ENCODE measurements around the gene STX16.

The STX16 gene

DNA sequence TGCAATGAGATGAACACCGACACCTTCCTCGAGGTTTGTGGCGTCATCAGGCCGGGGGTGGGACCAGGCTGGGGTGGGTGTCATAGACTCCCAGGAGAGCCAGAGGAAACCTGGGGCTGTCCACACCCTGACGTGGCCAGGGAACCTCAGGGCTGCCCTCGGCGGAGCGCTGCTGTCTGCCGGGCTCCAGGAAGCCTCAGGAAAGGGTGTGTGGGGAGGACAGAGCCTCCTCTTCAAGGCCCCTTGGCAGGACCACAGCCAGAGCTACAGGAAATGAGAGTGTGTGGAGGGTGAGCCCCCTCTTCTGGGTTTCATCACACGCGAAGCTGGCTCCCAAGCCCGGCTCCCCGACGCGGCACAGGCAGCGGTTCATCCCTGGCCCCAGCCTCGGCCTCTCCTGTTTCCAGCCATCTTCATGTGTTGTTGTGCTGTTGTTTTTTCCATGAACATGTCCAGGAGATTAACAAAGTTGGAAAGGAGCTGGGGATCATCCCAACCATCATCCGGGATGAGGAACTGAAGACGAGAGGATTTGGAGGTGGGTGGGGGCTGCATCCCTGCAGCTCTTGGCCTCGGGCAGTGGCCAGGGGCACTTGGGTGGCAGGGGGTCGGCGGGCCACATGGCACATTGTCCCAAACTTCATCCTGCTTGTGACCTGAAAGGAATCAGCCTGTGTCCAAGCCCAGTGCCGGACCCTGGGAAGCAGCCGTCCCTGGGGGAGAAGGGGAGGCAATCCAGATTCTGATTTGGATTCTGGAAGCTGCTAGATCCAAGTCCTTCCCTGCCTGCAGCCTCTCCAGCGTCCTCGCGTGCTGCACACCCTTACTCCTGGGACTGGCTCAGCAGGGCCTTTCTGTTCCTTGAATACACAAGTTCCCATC is 47.9 kb downstream of the STX16 start:
- Histone ChIP-seq H3K4me3 (ENCODE audit: low read length) (no peak overlapping the region), H4K5ac (ENCODE audit: low read length) (no peak overlapping the region)
- WGBS (ENCODE audit: extremely low coverage, insufficient coverage, low lambda C conversion rate) = no CpG with 5 or more reads among the region's 27 CpGs

DNA sequence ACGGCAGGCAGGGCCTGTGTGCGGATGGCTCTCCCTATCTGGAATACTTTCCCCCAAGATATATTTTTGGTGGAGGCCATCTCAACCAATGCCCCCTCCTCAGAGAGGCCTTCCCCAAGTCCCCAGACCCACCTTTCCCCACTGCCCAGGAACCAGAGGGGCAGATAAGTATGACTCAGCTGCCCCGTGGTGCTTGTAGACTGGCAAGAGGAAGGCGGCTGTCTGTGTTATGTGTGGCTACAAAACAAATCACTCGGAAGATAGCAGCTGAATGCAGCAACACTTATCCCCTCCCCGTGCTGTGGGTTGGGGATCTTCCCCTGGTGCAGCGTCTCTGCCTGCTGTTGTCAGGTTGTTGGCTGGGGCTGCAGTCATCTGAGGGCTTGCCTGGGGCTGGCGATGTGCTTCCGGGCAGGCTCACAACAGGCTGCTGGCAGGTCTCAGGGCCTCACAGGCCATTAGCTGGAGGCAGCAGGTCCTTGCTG is 48.6 kb downstream of the STX16 start:
- no peak overlapping the region for H2BK15ac ChIP-seq (replicated peaks; ENCODE audit: low read depth)
- H3K4me2 ChIP-seq (ENCODE audit: low read length) = no peak overlapping the region
- no peak overlapping the region for H2BK120ac ChIP-seq (ENCODE audit: low read depth, low read length)
- DNase-seq = no peak
- no peak overlapping the region for H3K56ac ChIP-seq (ENCODE audit: low read length)
- no peaks in the 10 kb centered on the region for H3K79me2 ChIP-seq (ENCODE audit: control insufficient read depth, insufficient read depth, low read length)
- no peak overlapping the region for H2AK5ac ChIP-seq (ENCODE audit: low read length)
- no peaks in the 10 kb centered on the region for H3K36me3 ChIP-seq (ENCODE audit: control insufficient read depth, insufficient read depth, low read length)
- H3K27ac ChIP-seq (ENCODE audit: low read depth, low read length) = no peak overlapping the region
- H2BK5ac ChIP-seq (ENCODE audit: low read length) = no peak overlapping the region
- peaks cover 4% of the 10 kb centered on the region for H3K79me1 ChIP-seq (ENCODE audit: low read length)
- H4K5ac ChIP-seq (ENCODE audit: low read length) = no peak overlapping the region
- no peaks in the 10 kb centered on the region for H3K27me3 ChIP-seq (ENCODE audit: insufficient read depth, low read length, poor library complexity)
- H3K23ac ChIP-seq (ENCODE audit: low read length) = no peak overlapping the region
- no peak overlapping the region for H3K9ac ChIP-seq (ENCODE audit: low read length)
- H4K8ac ChIP-seq (ENCODE audit: low read depth, low read length) = no peak overlapping the region
- H3K4me1 ChIP-seq (ENCODE audit: control insufficient read depth, low read depth, low read length) = no peaks in the 10 kb centered on the region
- H3K4ac ChIP-seq (ENCODE audit: low read depth, low read length) = no peak overlapping the region
- no peak overlapping the region for H3K4me3 ChIP-seq (ENCODE audit: low read length)
- no CpG with 5 or more reads among the region's 9 CpGs for WGBS (ENCODE audit: extremely low coverage, insufficient coverage, low lambda C conversion rate)
- no peak overlapping the region for H3K18ac ChIP-seq (ENCODE audit: low read length)

More for the DNA sequence above, 47.9 kb downstream of the STX16 start:
- H3K27me3 ChIP-seq (ENCODE audit: insufficient read depth, low read length, poor library complexity) = no peaks in the 10 kb centered on the region
- H4K8ac ChIP-seq (ENCODE audit: low read depth, low read length) = no peak overlapping the region
- no peaks in the 10 kb centered on the region for H3K4me1 ChIP-seq (ENCODE audit: control insufficient read depth, low read depth, low read length)
- peaks cover 4% of the 10 kb centered on the region for H3K79me1 ChIP-seq (ENCODE audit: low read length)
- H3K18ac ChIP-seq (ENCODE audit: low read length) = no peak overlapping the region
- no peak overlapping the region for H3K27ac ChIP-seq (ENCODE audit: low read depth, low read length)
- no peak overlapping the region for H3K56ac ChIP-seq (ENCODE audit: low read length)
- H2BK15ac ChIP-seq (replicated peaks; ENCODE audit: low read depth) = no peak overlapping the region
- no peak overlapping the region for H2BK120ac ChIP-seq (ENCODE audit: low read depth, low read length)
- no peak overlapping the region for H3K23ac ChIP-seq (ENCODE audit: low read length)
- no peak overlapping the region for H3K4ac ChIP-seq (ENCODE audit: low read depth, low read length)
- H3K4me2 ChIP-seq (ENCODE audit: low read length) = no peak overlapping the region
- no peaks in the 10 kb centered on the region for H3K36me3 ChIP-seq (ENCODE audit: control insufficient read depth, insufficient read depth, low read length)
- H3K9ac ChIP-seq (ENCODE audit: low read length) = no peak overlapping the region
- H3K79me2 ChIP-seq (ENCODE audit: control insufficient read depth, insufficient read depth, low read length) = no peaks in the 10 kb centered on the region
- no peak for DNase-seq
- no peak overlapping the region for H2AK5ac ChIP-seq (ENCODE audit: low read length)
- no peak overlapping the region for H2BK5ac ChIP-seq (ENCODE audit: low read length)

DNA sequence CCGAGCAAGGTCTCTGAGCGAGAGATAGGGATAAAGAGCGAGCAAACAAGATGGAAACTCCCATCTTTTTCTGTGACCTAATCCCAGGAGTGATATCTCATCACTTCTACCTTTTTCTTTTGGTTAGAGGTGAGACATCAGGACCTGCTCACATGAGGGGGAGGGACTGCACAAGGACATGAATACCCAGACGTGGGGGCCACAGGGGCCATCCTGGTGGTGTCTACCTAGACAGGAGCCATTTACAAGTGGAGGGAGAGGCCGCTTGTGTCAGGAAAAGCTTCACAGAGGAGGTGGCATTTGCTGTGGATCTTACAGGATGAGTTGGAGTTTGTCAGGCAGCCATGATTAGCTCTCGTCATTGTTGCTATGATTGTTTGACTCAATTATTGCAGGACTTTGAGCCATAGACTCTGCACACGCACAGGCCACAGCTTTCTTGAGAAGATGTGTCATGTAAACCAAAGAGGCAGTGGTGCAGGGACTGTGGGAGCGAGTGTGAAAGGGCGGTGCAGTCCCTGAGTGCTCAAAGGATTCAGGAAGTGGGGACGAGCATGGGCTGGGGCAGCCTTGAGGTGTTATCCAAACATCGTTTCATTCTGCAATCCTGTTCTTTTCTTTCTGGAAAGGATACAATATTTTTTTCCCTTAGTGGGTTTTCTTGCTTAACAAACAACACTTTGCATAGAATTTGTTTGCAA is 49.2 kb downstream of the STX16 start:
- Histone ChIP-seq H3K36me3 (ENCODE audit: control insufficient read depth, insufficient read depth, low read length) (no peaks in the 10 kb centered on the region), H4K8ac (ENCODE audit: low read depth, low read length) (no peak overlapping the region), H2BK5ac (ENCODE audit: low read length) (no peak overlapping the region), H3K79me1 (ENCODE audit: low read length) (no peaks in the 10 kb centered on the region), H3K23ac (ENCODE audit: low read length) (no peak overlapping the region), H3K4ac (ENCODE audit: low read depth, low read length) (no peak overlapping the region), H3K27ac (ENCODE audit: low read depth, low read length) (no peak overlapping the region), H3K56ac (ENCODE audit: low read length) (no peak overlapping the region), H3K9ac (ENCODE audit: low read length) (no peak overlapping the region), H2AK5ac (ENCODE audit: low read length) (no peak overlapping the region), H2BK120ac (ENCODE audit: low read depth, low read length) (no peak overlapping the region), H4K5ac (ENCODE audit: low read length) (no peak overlapping the region), H2BK15ac (replicated peaks; ENCODE audit: low read depth) (no peak overlapping the region), H3K79me2 (ENCODE audit: control insufficient read depth, insufficient read depth, low read length) (no peaks in the 10 kb centered on the region), H3K27me3 (ENCODE audit: insufficient read depth, low read length, poor library complexity) (no peaks in the 10 kb centered on the region), H3K18ac (ENCODE audit: low read length) (no peak overlapping the region), H3K4me1 (ENCODE audit: control insufficient read depth, low read depth, low read length) (no peaks in the 10 kb centered on the region), H3K4me2 (ENCODE audit: low read length) (no peak overlapping the region), H3K4me3 (ENCODE audit: low read length) (no peak overlapping the region)
- DNase-seq = no peak
- no CpG with 5 or more reads among the region's 11 CpGs for WGBS (ENCODE audit: extremely low coverage, insufficient coverage, low lambda C conversion rate)

DNA sequence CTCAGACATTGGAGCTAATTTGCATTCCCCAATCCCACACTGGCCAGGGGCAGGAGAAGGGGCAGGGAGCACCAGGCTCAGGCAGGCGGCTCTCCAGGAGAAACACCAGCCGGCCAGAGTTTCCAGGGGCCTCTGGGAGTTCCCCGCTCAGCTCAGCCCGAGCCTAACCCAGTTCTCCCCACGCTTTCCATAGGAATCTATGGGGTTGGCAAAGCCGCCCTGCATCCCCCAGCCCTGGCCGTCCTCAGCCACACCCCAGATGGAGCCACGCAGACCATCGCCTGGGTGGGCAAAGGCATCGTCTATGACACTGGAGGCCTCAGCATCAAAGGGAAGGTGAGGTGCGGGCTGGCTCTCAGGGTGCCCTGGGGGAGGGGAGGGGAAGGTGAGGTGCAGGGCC is 49.7 kb downstream of the STX16 start:
- Histone ChIP-seq H3K4me2 (ENCODE audit: low read length) (no peak overlapping the region), H4K8ac (ENCODE audit: low read depth, low read length) (no peak overlapping the region), H3K4me3 (ENCODE audit: low read length) (no peak overlapping the region), H3K23ac (ENCODE audit: low read length) (no peak overlapping the region), H3K27me3 (ENCODE audit: insufficient read depth, low read length, poor library complexity) (no peaks in the 10 kb centered on the region), H2BK15ac (replicated peaks; ENCODE audit: low read depth) (no peak overlapping the region), H3K9ac (ENCODE audit: low read length) (no peak overlapping the region), H3K56ac (ENCODE audit: low read length) (no peak overlapping the region), H3K27ac (ENCODE audit: low read depth, low read length) (no peak overlapping the region), H3K79me1 (ENCODE audit: low read length) (no peaks in the 10 kb centered on the region), H2BK5ac (ENCODE audit: low read length) (no peak overlapping the region), H3K36me3 (ENCODE audit: control insufficient read depth, insufficient read depth, low read length) (no peaks in the 10 kb centered on the region), H4K5ac (ENCODE audit: low read length) (no peak overlapping the region), H3K79me2 (ENCODE audit: control insufficient read depth, insufficient read depth, low read length) (no peaks in the 10 kb centered on the region), H2AK5ac (ENCODE audit: low read length) (no peak overlapping the region), H2BK120ac (ENCODE audit: low read depth, low read length) (no peak overlapping the region), H3K4ac (ENCODE audit: low read depth, low read length) (no peak overlapping the region), H3K18ac (ENCODE audit: low read length) (no peak overlapping the region), H3K4me1 (ENCODE audit: control insufficient read depth, low read depth, low read length) (no peaks in the 10 kb centered on the region)
- WGBS (ENCODE audit: extremely low coverage, insufficient coverage, low lambda C conversion rate) = no CpG with 5 or more reads among the region's 11 CpGs
- DNase-seq = no peak

GRCh38 chr20:58701431-58702160 is 50.5 kb downstream of the STX16 start:
- Histone ChIP-seq H3K4ac (ENCODE audit: low read depth, low read length) (no peak overlapping the region), H3K79me1 (ENCODE audit: low read length) (no peaks in the 10 kb centered on the region), H2BK15ac (replicated peaks; ENCODE audit: low read depth) (no peak overlapping the region), H3K4me1 (ENCODE audit: control insufficient read depth, low read depth, low read length) (no peaks in the 10 kb centered on the region), H4K8ac (ENCODE audit: low read depth, low read length) (no peak overlapping the region), H3K36me3 (ENCODE audit: control insufficient read depth, insufficient read depth, low read length) (no peaks in the 10 kb centered on the region), H2BK5ac (ENCODE audit: low read length) (no peak overlapping the region), H4K5ac (ENCODE audit: low read length) (no peak overlapping the region), H3K27ac (ENCODE audit: low read depth, low read length) (no peak overlapping the region), H3K79me2 (ENCODE audit: control insufficient read depth, insufficient read depth, low read length) (no peaks in the 10 kb centered on the region), H2BK120ac (ENCODE audit: low read depth, low read length) (no peak overlapping the region), H3K56ac (ENCODE audit: low read length) (no peak overlapping the region), H3K23ac (ENCODE audit: low read length) (no peak overlapping the region), H3K27me3 (ENCODE audit: insufficient read depth, low read length, poor library complexity) (no peaks in the 10 kb centered on the region), H3K4me3 (ENCODE audit: low read length) (no peak overlapping the region), H3K18ac (ENCODE audit: low read length) (no peak overlapping the region), H2AK5ac (ENCODE audit: low read length) (no peak overlapping the region), H3K4me2 (ENCODE audit: low read length) (no peak overlapping the region), H3K9ac (ENCODE audit: low read length) (no peak overlapping the region)
- WGBS (ENCODE audit: extremely low coverage, insufficient coverage, low lambda C conversion rate) = no CpG with 5 or more reads among the region's 29 CpGs
- DNase-seq = no peak

All from mesendoderm (in vitro differentiated cells).